KOPT-K1 (cell line): Measurements from ENCODE around the gene S100A8.

ENCODE experiments used
- H3K27ac ChIP-seq: fragments of 200-600 bp; sonication (generic); 2 replicates; pipeline ENCODE4 v1.5.1; 2016; ENCODE audit warnings: antibody characterized with exemption, mild to moderate bottlenecking, low read depth, low read length; ENCODE audit not compliant: poor library complexity, severe bottlenecking
- H3K36me3 ChIP-seq: fragments of 200-600 bp; sonication (generic); 2 replicates; pipeline ENCODE4 v1.5.1; 2017; ENCODE audit warnings: antibody characterized with exemption, mild to moderate bottlenecking, low read length, moderate library complexity; ENCODE audit not compliant: insufficient read depth
- H3K9me3 ChIP-seq: fragments of 200-600 bp; sonication (generic); 2 replicates; pipeline ENCODE4 v1.5.1; 2017; ENCODE audit warnings: antibody characterized with exemption, low read length, mild to moderate bottlenecking; ENCODE audit not compliant: insufficient read depth, poor library complexity, severe bottlenecking

S100A8 gene

DNA sequence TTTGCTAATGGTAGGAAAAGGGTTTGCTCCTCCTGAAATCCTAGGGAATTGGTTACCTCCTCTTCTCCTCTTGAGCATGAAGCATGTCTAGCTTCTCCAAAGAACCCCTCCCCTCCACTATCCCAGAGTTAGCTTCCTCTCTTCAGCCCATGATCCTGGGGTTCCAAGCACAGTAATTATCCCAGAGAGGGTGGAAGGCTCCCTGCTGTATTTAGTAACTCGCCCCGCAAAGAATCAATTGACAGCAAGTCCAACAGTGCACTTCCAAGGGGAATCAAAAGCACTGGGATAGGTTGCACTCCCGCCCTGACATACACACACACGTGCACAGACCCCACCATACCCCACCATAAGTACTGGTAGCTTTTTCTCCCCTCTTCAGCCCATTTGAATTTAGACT is 3.1 kb downstream of the S100A8 start:
- Histone ChIP-seq H3K9me3 (peaks cover 1% of the 10 kb centered on the region), H3K36me3 (no peaks in the 10 kb centered on the region), H3K27ac (no peak overlapping the region)

GRCh38 chr1:153387001-153387400 is 3.9 kb downstream of the S100A8 start:
- Histone ChIP-seq H3K36me3 (no peaks in the 10 kb centered on the region), H3K27ac (no peak overlapping the region), H3K9me3 (peaks cover 9% of the 10 kb centered on the region)

DNA sequence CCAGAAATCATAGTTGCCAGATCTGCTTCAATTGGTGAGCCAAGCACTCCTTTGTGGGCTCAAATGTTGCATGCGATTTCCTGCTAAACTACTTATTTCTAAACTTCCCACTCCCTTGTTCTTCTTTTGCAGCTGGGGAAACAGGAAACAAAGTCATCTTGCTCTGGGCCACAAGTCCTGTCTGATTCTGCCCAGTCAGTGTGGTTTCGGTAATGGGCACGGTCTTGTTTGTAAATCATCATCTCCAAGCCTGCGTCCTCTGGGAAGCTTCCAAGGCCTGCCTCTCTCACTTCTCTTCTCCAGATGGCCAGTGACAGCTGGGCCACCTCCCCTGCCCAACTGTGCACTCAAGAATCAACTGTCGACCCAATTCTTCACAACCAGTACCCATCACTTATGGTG is 4.4 kb downstream of the S100A8 start:
- H3K27ac ChIP-seq: no peak overlapping the region
- peaks cover 14% of the 10 kb centered on the region for H3K9me3 ChIP-seq
- H3K36me3 ChIP-seq: no peaks in the 10 kb centered on the region

GRCh38 chr1:153384958-153385580 is 5.8 kb downstream of the S100A8 start:
- no peak overlapping the region for H3K27ac ChIP-seq
- H3K9me3 ChIP-seq: peaks cover 17% of the 10 kb centered on the region
- H3K36me3 ChIP-seq: no peaks in the 10 kb centered on the region

- Histone ChIP-seq H3K36me3 (no peaks in the 10 kb centered on the region), H3K27ac (no peak overlapping the region), H3K9me3 (peaks cover 17% of the 10 kb centered on the region)
These were observed 10.2 kb downstream of the S100A8 start for GRCh38 chr1:153380711-153381110.

GRCh38 chr1:153379591-153379990 is 11.3 kb downstream of the S100A8 start:
- peaks cover 17% of the 10 kb centered on the region for H3K9me3 ChIP-seq
- no peaks in the 10 kb centered on the region for H3K36me3 ChIP-seq
- no peak overlapping the region for H3K27ac ChIP-seq

GRCh38 chr1:153375511-153375910 is 15.4 kb downstream of the S100A8 start, which contains the start of gene S100A12:
TSS of gene S100A12 (minus strand) at chr1:153375621. CDS start at chr1:153374592, 1,029 bp downstream.
- no peak within 1 kb of the TSS for H3K27ac ChIP-seq
- no peaks in the 10 kb centered on the region for H3K9me3 ChIP-seq
- no peaks in the 10 kb centered on the region for H3K36me3 ChIP-seq

- no peaks in the 10 kb centered on the region for H3K9me3 ChIP-seq
- no peaks in the 10 kb centered on the region for H3K36me3 ChIP-seq
- H3K27ac ChIP-seq: no peak overlapping the region
These were observed 16.8 kb downstream of the S100A8 start for GRCh38 chr1:153374071-153374470.

DNA sequence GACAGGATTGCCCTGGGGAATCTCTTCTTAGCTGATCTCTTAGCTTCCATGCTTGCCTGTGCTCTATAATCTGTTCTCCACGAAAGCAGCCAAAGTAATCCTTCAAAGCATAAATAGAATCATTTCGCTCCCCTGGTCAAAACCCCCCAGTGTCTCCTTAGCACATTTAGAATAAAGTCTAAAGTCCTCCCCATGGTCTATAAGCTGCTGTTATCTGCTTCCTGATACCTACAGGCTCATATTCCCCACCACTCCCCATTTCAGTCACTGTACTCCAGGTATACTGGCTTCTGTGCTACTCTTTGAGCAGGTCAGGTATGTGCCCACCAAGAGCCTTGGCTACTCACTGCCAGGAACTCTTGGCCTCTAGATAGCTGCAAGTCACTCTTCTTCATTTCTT is 18.3 kb downstream of the S100A8 start:
- H3K27ac ChIP-seq: no peak overlapping the region
- no peaks in the 10 kb centered on the region for H3K36me3 ChIP-seq
- no peaks in the 10 kb centered on the region for H3K9me3 ChIP-seq

DNA sequence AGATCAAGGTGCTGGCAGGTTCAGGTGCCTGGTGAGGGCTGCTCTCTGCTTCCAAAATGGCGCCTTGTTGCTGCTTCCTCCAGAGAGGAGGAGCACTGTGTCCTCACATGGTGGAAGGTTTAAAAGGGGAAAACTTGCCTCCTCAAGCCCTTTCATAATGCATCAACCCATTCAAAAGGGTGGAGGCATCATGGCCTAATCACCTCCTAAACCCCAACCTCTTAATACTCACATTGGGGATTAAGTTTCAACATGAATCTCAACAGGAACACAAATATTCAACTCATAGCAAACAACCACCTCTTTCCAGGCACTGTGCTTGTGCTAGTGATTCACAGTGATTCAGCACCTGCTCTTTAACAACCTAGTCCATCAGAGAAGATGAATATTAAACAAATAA is 19.6 kb downstream of the S100A8 start:
- H3K9me3 ChIP-seq: no peaks in the 10 kb centered on the region
- no peaks in the 10 kb centered on the region for H3K36me3 ChIP-seq
- H3K27ac ChIP-seq: no peak overlapping the region

DNA sequence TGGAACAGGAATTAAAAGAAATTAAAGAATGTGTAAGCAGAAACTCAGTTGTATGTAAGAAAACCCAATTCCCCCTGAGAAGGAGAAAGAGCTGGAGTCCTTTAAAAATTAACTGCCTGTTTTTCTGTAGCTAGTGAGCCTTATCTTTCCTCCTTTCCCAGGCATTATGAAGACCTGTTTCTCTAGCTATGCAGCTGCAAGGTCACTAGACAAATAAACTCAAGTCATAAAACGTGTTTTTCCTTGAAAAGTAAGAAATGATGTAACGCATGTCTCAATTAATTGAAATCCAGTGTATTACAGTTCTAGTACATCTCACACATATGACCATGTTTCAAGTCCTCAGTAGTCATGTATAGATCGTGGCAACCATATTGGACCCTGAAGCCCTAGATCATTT is 20.7 kb downstream of the S100A8 start:
- Histone ChIP-seq H3K36me3 (no peaks in the 10 kb centered on the region), H3K27ac (no peak overlapping the region), H3K9me3 (no peaks in the 10 kb centered on the region)

- no peaks in the 10 kb centered on the region for H3K36me3 ChIP-seq
- H3K9me3 ChIP-seq: no peaks in the 10 kb centered on the region
- H3K27ac ChIP-seq: no peak overlapping the region
These were observed 22.4 kb downstream of the S100A8 start for GRCh38 chr1:153368495-153368894.

GRCh38 chr1:153367090-153367489 is 23.8 kb downstream of the S100A8 start:
- H3K27ac ChIP-seq: no peak overlapping the region
- H3K36me3 ChIP-seq: no peaks in the 10 kb centered on the region
- H3K9me3 ChIP-seq: no peaks in the 10 kb centered on the region

- Histone ChIP-seq H3K9me3 (no peaks in the 10 kb centered on the region), H3K27ac (no peak overlapping the region)
These were observed 24.6 kb downstream of the S100A8 start for GRCh38 chr1:153366261-153366660.

DNA sequence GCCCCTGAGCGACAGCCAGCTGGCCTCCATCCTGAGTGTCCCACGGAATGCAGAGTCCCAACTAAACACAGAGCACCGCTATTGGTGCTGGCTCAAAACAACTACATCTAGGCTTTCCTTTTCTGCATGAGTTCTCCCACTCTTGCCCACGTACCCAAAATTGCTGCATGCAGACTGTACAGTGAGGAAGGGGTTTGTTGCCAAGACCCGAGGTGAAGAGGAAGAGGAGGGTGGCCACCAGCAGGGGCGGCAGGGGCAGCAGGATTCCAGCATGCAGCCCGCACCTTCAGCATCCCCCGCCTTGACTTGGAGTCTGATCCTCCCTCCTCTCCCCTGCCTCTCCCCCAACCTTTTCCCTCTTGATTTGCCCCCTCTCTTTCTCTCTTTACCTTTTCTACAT is 25.2 kb downstream of the S100A8 start:
- Histone ChIP-seq H3K9me3 (no peaks in the 10 kb centered on the region), H3K27ac (no peak overlapping the region), H3K36me3 (no peaks in the 10 kb centered on the region)

More at GRCh38 chr1:153366261-153366660, 24.6 kb downstream of the S100A8 start:
- no peaks in the 10 kb centered on the region for H3K36me3 ChIP-seq
